Keratinocyte (primary cell): ENCODE data around the gene SH3D19. TPM values are rescaled to one million over a fixed set of nuclear protein-coding genes. Genes with fewer than 3 reads are reported as not detected.
A peak's percentile ranks its signal among the peaks of the same experiment; 100 is the strongest.

Experiments
- DNase-seq: peaks from one replicate; pipeline ENCODE4 v3.0.0-alpha.2; 2011; ENCODE audit warnings: low read depth, missing footprints, low spot score
- FAIRE-seq: peaks from 2 replicates; lab custom pipeline; 2011; peaks lifted over from hg19 to GRCh38; lab: Jason Lieb, UNC
- H2AFZ ChIP-seq: 2 replicates; pipeline ENCODE4 v1.6.0; 2012; ENCODE audit warnings: low read length, control low read depth, inconsistent platforms; ENCODE audit not compliant: control insufficient read depth
- H3K27ac ChIP-seq: 2 replicates; pipeline ENCODE4 v1.5.1; 2011; ENCODE audit warnings: low read length; ENCODE audit not compliant: control insufficient read depth, insufficient read depth
- H3K27me3 ChIP-seq: 3 replicates; pipeline ENCODE4 v1.6.0; 2011; ENCODE audit warnings: low read length; ENCODE audit not compliant: control insufficient read depth, insufficient read depth; ENCODE audit errors: extremely low read depth
- H3K36me3 ChIP-seq, 2 experiments: 2 replicates in 1 of 2; 3 replicates in 1 of 2; pipeline ENCODE4 v1.5.1; 2011; ENCODE audit warnings: low read length in 2 of 2, mild to moderate bottlenecking in 1 of 2; ENCODE audit not compliant: control insufficient read depth in 2 of 2, insufficient read depth in 2 of 2; ENCODE audit errors: extremely low read depth in 1 of 2
- H3K4me1 ChIP-seq: 3 replicates; pipeline ENCODE4 v1.5.1; 2011; ENCODE audit warnings: low read length; ENCODE audit not compliant: control insufficient read depth, insufficient read depth; ENCODE audit errors: extremely low read depth
- H3K4me2 ChIP-seq: 3 replicates; pipeline ENCODE4 v1.6.0; 2011; ENCODE audit warnings: low read depth, low read length; ENCODE audit not compliant: control insufficient read depth, insufficient read depth; ENCODE audit errors: extremely low read depth
- H3K4me3 ChIP-seq, 3 experiments: fragments of 200-600 bp in 1 of 3; sonication (generic) in 1 of 3; 2 replicates in 2 of 3; 3 replicates in 1 of 3; pipeline ENCODE4 v1.5.1; 2011 to 2016; ENCODE audit warnings: low read length in 3 of 3, mild to moderate bottlenecking in 3 of 3, control low read depth in 2 of 3, inconsistent platforms in 1 of 3, low read depth in 1 of 3, mixed read lengths in 1 of 3, mixed run types in 1 of 3, moderate library complexity in 1 of 3; ENCODE audit not compliant: control insufficient read depth in 2 of 3, insufficient read depth in 2 of 3; ENCODE audit errors: extremely low read depth in 1 of 3
- H3K79me2 ChIP-seq: 2 replicates; pipeline ENCODE4 v1.6.0; 2012; ENCODE audit warnings: low read length; ENCODE audit not compliant: control insufficient read depth, insufficient read depth
- H3K9ac ChIP-seq: 3 replicates; pipeline ENCODE4 v1.6.0; 2011; ENCODE audit warnings: low read length; ENCODE audit not compliant: control insufficient read depth, insufficient read depth; ENCODE audit errors: extremely low read depth
- H3K9me1 ChIP-seq: 3 replicates; pipeline ENCODE4 v1.6.0; 2011; ENCODE audit warnings: low read length; ENCODE audit not compliant: control insufficient read depth, insufficient read depth; ENCODE audit errors: extremely low read depth
- H3K9me3 ChIP-seq: 2 replicates; pipeline ENCODE4 v1.5.1; 2012; ENCODE audit warnings: low read depth, low read length; ENCODE audit not compliant: control insufficient read depth
- H4K20me1 ChIP-seq: 3 replicates; pipeline ENCODE4 v1.6.0; 2011; ENCODE audit warnings: low read length; ENCODE audit not compliant: control insufficient read depth, insufficient read depth; ENCODE audit errors: extremely low read depth
- EZH2 ChIP-seq: IDR thresholded peaks from one replicate; pipeline ENCODE4 v1.6.1; 2012; ENCODE audit warnings: inconsistent platforms, mild to moderate bottlenecking, low read length, moderate library complexity
- dilution Hi-C: fragments of 300-500 bp; cut with MboI; formaldehyde crosslinking; loops from one replicate; pipeline ENCODE4 v1.7.0; 2020; ENCODE audit warnings: low sequenced_read_pairs; ENCODE audit not compliant: extremely low pct_ligation_motif_present
- polyA plus RNA-seq, 5 experiments: library from polyadenylated mRNA; depleted of rRNA in 3 of 5; stranded (reverse) in 3 of 5; stranded (forward) in 1 of 5; unstranded in 1 of 5; fragments of >200 nt; gene quantifications; 1 replicate in 1 of 5; 2 replicates in 3 of 5; 3 replicates in 1 of 5; pipeline versions ENCODE4 v1.2.1 to v1.2.3, GENCODE V29; 2011 to 2012; ENCODE audit warnings: missing spikeins in 2 of 5, low read depth in 1 of 5, low replicate concordance in 1 of 5
- TF ChIP-seq, protein P1 (sequence below), 3 experiments: IDR thresholded peaks in 1 of 3; conservative IDR thresholded peaks in 1 of 3; optimal IDR thresholded peaks in 1 of 3; 2 replicates in 2 of 3; 3 replicates in 1 of 3; pipeline versions ENCODE3 to v1.5.1; 2011; ENCODE audit warnings: low read length in 3 of 3, mild to moderate bottlenecking in 3 of 3, moderate library complexity in 2 of 3, control low read depth in 1 of 3, inconsistent platforms in 1 of 3; ENCODE audit not compliant: insufficient read depth in 2 of 3; ENCODE audit errors: extremely low read depth in 1 of 3

Gene SH3D19
- polyA plus RNA-seq, 1 donor (not counting 4 experiments of a cell fraction or from before 2014, with no cell fraction given): 24.8 TPM

DNA sequence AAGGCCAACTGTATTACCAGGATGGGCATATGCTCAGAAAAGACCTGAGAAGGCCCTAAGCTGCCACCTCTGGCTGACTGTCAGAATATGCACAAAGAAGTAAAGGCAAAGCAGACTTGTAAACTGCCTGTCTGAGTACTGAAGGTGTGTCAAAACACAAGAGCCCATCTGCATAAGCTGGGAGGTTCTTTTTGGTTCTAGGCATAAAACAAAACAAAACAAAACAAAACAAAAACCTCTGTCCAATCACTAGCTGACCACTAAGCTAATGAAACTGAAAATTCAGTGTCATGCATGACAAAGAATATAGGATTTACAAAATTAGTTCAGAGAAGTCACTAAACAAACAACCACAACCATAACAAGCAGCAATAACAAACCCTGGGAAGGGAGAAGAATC lies 20.6 kb downstream of the SH3D19 start:
- DNase-seq: no peak
- dilution Hi-C loops: no loop called here
- H3K9me3 ChIP-seq: no peaks in the 10 kb centered on the region
- peaks cover 4% of the 10 kb centered on the region in 2 experiments for H3K36me3 ChIP-seq
- no peak overlapping the region for H2AFZ ChIP-seq
- peaks cover 60% of the 10 kb centered on the region for H3K79me2 ChIP-seq
- peaks cover 9% of the 10 kb centered on the region for H3K4me1 ChIP-seq
- no peak overlapping the region for H3K4me3 ChIP-seq
- H3K9me1 ChIP-seq: no peaks in the 10 kb centered on the region
- H3K4me2 ChIP-seq: no peak overlapping the region
- no peaks in the 10 kb centered on the region for H4K20me1 ChIP-seq
- no peaks in the 10 kb centered on the region for H3K27me3 ChIP-seq
- peak; percentile 85 for FAIRE-seq
- no peak overlapping the region for H3K9ac ChIP-seq
- no peak overlapping the region for H3K27ac ChIP-seq
- no peak for TF ChIP-seq EZH2
- TF ChIP-seq, protein P1, sequence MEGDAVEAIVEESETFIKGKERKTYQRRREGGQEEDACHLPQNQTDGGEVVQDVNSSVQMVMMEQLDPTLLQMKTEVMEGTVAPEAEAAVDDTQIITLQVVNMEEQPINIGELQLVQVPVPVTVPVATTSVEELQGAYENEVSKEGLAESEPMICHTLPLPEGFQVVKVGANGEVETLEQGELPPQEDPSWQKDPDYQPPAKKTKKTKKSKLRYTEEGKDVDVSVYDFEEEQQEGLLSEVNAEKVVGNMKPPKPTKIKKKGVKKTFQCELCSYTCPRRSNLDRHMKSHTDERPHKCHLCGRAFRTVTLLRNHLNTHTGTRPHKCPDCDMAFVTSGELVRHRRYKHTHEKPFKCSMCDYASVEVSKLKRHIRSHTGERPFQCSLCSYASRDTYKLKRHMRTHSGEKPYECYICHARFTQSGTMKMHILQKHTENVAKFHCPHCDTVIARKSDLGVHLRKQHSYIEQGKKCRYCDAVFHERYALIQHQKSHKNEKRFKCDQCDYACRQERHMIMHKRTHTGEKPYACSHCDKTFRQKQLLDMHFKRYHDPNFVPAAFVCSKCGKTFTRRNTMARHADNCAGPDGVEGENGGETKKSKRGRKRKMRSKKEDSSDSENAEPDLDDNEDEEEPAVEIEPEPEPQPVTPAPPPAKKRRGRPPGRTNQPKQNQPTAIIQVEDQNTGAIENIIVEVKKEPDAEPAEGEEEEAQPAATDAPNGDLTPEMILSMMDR (optimal IDR thresholded peaks at IDR 0.05 in 1 of 3, IDR thresholded peaks at IDR 0.05 in 1 of 3, conservative IDR thresholded peaks at IDR 0.05 in 1 of 3; ENCODE audit: extremely low read depth in 1 of 3, insufficient read depth in 2 of 3, low read length in 3 of 3): peak in 1 of 3 experiments; percentile 11

GRCh38 chr4:151304226-151304625 lies 21.2 kb downstream of the SH3D19 start:
- H3K36me3 ChIP-seq: peaks cover 4% of the 10 kb centered on the region in 2 experiments
- H3K9me3 ChIP-seq: no peaks in the 10 kb centered on the region
- no peak overlapping the region for H3K4me3 ChIP-seq
- H2AFZ ChIP-seq: no peak overlapping the region
- H3K79me2 ChIP-seq: peaks cover 59% of the 10 kb centered on the region
- H3K4me1 ChIP-seq: peaks cover 9% of the 10 kb centered on the region
- H3K4me2 ChIP-seq: no peak overlapping the region
- dilution Hi-C loops: no loop called here
- TF ChIP-seq EZH2: no peak
- TF ChIP-seq, protein P1 (optimal IDR thresholded peaks at IDR 0.05 in 1 of 3, IDR thresholded peaks at IDR 0.05 in 1 of 3, conservative IDR thresholded peaks at IDR 0.05 in 1 of 3; ENCODE audit: extremely low read depth in 1 of 3, insufficient read depth in 2 of 3, low read length in 3 of 3): no peak
- H3K9me1 ChIP-seq: no peaks in the 10 kb centered on the region
- no peak for DNase-seq
- no peaks in the 10 kb centered on the region for H4K20me1 ChIP-seq
- H3K9ac ChIP-seq: no peak overlapping the region
- H3K27ac ChIP-seq: no peak overlapping the region
- H3K27me3 ChIP-seq: no peaks in the 10 kb centered on the region
- FAIRE-seq: peak; percentile 51
